GM08714 (cell line): ENCODE results near the gene LGR4.
A peak's percentile ranks its signal among the peaks of the same experiment; 100 is the strongest.
"Not testable (repeated sequence)": the region's sequence is repeated elsewhere in the genome, so short reads cannot be mapped to it uniquely, and the experiment has no call there.

ENCODE experiments used
- H3K4me3 ChIP-seq: fragments of 200-500 bp; sonication (Bioruptor generic); 2 replicates; pipeline ENCODE4 v1.5.1; 2014; ENCODE audit warnings: mild to moderate bottlenecking, low read length, inconsistent platforms
- ZNF274 ChIP-seq: IDR thresholded peaks from 2 replicates; pipeline ENCODE4 v1.6.1; 2012; ENCODE audit warnings: mild to moderate bottlenecking, low read depth, low read length

Gene LGR4, protein sequence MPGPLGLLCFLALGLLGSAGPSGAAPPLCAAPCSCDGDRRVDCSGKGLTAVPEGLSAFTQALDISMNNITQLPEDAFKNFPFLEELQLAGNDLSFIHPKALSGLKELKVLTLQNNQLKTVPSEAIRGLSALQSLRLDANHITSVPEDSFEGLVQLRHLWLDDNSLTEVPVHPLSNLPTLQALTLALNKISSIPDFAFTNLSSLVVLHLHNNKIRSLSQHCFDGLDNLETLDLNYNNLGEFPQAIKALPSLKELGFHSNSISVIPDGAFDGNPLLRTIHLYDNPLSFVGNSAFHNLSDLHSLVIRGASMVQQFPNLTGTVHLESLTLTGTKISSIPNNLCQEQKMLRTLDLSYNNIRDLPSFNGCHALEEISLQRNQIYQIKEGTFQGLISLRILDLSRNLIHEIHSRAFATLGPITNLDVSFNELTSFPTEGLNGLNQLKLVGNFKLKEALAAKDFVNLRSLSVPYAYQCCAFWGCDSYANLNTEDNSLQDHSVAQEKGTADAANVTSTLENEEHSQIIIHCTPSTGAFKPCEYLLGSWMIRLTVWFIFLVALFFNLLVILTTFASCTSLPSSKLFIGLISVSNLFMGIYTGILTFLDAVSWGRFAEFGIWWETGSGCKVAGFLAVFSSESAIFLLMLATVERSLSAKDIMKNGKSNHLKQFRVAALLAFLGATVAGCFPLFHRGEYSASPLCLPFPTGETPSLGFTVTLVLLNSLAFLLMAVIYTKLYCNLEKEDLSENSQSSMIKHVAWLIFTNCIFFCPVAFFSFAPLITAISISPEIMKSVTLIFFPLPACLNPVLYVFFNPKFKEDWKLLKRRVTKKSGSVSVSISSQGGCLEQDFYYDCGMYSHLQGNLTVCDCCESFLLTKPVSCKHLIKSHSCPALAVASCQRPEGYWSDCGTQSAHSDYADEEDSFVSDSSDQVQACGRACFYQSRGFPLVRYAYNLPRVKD

DNA sequence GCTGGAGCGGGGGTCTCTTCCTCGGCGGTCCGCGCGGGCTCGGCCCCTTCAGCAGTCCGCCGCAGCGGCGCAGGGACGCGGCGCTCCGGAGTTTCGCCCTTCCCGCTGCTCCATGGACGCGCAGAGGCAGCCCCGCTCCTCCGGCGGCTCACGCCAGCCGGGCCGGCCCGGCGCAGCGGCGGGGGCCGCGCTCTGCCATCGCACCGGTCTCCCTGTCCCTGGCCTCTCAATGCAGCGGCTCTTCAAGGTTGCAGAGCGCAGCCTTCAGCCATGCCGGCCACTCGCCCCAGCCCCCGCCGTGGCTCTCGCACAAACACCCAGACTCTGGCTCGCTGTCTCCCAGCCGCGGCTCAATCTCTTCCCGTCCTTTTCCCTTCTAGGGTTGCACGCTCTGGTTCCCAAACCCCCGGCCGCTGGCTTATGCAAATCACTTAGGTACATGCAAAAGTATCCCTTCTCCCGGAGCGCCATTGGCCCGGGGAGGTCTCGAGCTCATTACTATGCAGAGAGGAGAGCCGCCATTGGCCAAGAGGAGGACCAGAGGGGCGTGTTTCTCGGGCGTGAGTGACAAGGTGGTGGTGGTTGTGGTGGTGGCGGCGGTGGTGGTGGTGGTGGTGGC lies at the start of gene LGR4:
Gene LGR4, minus strand, starts transcription at position 393 of the 619 bp plus-strand sequence. CDS start 488 bp downstream, outside the sequence.
- H3K4me3 ChIP-seq, result peak within 1 kb of the TSS; percentile 61
- TF ChIP-seq ZNF274, result no peak

DNA sequence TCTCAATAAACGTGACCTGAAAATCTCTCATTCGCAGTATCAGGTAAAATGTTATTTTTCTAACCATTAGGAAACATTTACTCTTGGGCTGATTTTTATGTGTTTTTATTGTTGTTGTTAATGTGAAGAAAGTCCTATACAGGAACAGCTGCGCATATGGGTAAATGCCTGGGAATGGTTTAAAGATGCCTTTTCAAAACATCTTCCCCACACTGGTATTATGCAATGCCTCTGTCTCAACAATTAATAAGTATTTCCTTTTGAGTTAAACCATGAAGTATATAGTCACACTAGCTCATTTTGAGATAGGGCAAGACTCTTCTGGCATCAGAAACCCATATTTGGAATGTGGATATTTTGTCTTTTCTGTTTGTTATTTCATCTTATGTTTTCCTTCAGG lies 47.6 kb upstream of the LGR4 start:
- no peak for TF ChIP-seq ZNF274

DNA sequence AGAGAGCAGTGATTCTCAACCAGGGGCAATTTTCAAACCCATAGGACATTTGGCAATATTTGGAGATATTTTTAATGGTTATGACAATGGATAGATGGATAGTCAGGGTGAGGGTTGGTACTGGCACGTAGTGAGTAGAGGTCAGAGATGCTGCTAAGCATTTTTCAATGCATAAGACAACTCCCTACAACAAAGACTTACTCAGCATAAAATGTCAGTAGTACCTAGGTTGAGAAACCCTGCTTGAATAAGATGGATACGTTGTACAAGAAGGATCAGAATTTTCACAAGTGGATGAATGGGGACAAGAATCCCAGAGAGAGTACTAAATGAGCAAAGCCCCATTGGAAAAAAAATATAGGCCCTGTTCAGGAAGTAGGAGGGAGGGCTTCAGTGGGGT lies 45.9 kb upstream of the LGR4 start:
- no peak for TF ChIP-seq ZNF274
- no peak overlapping the region for H3K4me3 ChIP-seq

More for the DNA sequence above, 47.6 kb upstream of the LGR4 start:
- H3K4me3 ChIP-seq, result no peak overlapping the region

DNA sequence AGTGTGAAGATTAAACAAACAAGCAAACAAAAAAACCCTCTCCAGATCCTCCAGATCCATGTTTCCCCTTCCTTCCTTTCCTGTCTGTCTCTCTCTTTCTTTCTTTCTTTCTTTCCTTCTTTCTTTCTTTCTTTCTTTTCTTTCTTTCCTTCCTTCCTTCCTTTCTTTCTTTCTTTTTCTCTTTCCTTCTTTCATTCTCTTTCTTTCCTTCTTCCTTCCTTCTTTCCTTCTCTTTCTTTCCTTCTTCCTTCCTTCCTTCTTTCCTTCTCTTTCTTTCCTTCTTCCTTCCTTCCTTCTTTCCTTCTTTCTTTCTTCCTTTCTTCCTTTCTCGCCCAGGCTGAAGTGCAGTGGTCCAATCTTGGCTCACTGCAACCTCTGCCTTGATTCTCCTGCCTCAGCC lies 44.9 kb upstream of the LGR4 start:
- not testable (repeated sequence) for H3K4me3 ChIP-seq

DNA sequence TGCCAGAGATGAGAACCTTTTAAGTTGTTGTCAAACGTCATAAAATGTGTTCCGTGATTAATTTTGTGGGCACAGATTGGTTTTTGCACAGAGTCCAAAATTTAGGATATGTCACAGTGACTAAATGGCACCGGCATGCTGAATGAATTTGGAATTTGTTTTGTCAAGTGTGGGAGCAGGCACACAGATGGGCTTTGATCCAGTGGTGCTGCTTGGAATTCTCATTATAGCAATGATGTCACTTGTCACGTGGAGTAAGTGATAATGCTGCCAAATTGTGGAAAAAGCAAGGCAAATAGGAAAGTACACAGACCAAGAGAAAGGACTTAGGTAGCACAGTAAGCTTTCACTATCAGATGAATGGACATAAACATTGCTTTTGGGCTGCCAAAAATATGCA lies 42.0 kb upstream of the LGR4 start:
- no peak overlapping the region for H3K4me3 ChIP-seq
- no peak for TF ChIP-seq ZNF274

DNA sequence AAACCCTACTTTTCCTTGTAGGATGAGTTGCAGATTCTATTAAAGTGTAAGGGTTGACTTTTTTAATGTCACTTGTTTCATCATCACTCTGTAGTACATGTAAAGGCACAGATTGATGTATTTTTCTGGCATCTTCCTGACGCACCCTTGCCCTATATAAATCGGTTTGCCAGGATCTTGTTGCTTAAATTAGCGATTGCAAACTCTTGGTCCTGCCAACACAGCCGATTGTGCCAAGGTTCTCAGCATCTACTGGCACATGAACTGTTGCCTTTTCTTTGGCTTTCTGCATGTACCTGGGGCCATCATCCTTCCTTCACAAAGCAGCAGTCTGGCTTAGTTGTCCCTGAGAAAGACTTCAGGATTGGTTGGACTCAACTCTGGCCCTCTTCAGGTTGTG lies 41.5 kb upstream of the LGR4 start:
- no peak for TF ChIP-seq ZNF274
- no peak overlapping the region for H3K4me3 ChIP-seq

DNA sequence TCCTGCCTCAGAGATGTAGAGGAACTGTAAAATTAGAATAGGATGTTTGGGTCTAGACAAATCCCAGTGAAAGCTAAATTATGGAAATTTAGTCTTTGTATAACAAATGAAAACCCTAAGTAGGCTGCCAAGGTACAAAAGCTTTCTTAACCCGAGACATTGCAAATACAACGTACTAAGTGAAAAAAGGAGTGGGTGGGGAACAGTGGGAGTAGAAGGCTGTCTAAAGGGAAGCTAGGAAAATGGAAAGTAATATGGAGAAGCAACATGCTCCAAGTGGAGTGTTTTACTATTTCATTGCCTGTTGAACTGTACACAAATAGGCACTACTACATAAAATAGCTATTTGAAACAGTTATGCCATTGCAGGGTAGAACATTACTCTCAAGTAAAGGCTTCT lies 40.8 kb upstream of the LGR4 start:
- TF ChIP-seq ZNF274, result no peak
- H3K4me3 ChIP-seq, result no peak overlapping the region

DNA sequence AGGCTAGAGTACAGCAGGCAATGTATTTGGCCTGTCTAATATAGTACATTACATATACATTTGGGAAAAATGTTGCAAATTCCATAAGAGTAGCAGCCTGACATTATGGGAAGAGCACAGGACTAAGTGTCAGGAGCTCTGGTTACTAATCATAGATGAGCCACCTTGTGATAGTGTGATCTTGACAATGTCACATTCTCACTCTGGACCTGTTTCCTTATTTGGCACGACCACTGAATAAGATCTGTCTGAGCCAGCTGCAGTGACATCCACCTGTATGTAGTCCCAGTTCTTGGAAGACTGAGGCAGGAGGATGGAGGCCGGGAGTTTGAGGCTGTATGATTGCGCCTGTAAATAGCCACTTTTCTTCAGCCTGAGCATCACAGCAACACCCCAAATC lies 39.6 kb upstream of the LGR4 start:
- no peak for TF ChIP-seq ZNF274
- no peak overlapping the region for H3K4me3 ChIP-seq

DNA sequence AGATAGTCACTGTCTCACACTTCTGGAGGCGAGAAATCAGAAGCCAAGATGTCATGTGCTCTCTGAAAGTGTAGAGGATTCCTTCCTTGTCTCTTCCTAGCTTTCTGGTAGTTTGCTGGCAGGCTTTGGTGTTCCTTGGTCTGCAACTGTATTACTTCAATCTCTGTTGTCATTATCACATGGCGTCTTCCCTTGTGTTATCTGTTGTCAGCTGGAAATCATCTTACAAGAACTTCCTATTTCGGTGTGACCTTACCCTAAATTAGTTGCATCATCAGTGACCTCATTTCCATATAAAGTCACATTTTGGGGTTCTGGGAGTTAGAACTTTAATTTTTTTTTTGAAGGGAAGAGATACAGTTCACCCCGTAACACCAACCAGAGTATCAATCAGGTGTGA lies 37.3 kb upstream of the LGR4 start:
- TF ChIP-seq ZNF274, result no peak
- no peak overlapping the region for H3K4me3 ChIP-seq

DNA sequence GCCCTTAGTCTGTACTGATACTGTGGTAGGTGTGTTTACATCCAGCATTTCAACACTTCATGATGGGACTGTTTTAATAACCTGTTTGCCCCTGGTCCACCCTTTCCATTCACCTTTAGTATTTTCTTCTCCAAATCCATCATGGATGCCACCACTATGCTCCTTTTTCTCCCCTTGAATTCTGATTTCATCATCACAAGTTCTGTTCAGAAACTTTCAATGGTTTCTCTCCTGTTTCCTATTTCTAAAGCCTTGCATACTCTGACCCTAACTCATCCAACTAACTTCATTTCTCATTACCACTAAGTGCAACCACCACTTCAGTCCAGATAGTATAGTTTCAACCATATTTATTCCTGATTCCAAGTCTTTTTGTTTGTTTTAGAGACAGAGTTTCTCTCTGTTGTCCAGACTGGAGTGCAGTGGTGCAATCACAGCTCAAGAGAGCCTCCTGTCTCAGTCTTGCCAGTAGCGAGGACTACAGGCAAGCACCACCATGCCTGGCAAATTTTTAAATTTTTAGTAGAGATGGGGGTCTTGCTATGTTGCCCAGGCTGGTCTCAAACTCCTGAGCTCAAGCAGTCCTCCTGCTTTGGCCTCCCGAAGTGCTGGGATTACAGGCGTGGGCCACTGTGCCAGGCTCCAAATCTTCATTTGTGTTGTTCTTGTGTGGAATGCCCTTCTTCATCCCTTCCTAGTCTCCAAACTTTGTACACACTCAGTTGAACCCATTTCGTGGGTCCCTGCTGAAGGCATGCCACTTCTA lies 35.1 kb upstream of the LGR4 start:
- no peak for TF ChIP-seq ZNF274
- H3K4me3 ChIP-seq, result peak overlapping the region; percentile 96; the same call in 1 of the 2 replicates

DNA sequence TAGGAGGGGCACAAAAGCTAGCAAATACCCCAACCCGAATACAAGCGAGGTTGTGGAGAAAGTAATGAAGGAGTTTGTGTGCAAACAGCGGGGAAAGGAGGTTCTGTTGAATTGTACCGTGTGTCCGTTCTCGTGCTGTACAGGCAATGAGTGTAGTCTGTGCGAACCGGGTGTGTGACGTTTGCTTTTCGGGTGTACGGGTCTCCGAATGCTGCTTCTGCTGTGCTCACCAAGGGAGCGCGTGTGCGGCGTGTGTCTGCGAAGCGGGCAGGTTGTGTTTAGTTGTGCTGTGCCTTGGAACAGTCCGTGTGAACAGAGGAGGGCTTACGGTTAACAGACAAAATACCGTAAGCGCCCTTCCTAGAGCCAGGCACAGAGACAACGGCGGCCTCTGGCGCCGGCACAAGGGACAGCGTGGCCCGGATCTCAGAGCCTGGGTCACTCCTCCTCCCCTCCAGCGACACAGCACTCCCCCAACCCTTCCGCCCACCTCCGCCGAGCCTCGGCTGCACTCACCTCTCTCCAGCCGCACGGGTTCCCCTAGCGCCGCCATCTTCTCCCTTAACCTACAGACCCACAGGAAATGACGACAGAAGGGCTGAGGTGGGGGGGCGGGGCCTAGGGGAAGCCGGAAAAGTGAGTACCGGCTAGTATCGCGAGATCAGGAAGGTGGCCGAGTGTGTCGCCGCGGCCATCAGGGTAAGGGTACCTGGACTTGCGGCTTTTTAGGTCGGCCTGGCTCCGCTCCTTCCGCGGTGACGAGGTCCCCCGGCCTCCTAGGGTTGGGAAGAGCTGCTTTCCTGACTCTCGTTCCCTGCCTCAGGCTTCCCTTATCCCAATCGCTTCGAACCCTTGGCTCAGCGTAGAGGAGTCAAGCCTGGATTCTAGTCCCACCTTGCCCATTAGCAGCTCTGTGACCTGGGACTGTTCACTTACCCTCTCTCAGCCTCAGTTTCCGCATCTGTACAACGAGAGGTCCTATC lies 33.9 kb upstream of the LGR4 start, which contains the start of gene LIN7C:
Gene LIN7C, minus strand, starts transcription at position 570 of the 983 bp plus-strand sequence. Its CDS starts 17 bp downstream, at position 553.
- no peak for TF ChIP-seq ZNF274

DNA sequence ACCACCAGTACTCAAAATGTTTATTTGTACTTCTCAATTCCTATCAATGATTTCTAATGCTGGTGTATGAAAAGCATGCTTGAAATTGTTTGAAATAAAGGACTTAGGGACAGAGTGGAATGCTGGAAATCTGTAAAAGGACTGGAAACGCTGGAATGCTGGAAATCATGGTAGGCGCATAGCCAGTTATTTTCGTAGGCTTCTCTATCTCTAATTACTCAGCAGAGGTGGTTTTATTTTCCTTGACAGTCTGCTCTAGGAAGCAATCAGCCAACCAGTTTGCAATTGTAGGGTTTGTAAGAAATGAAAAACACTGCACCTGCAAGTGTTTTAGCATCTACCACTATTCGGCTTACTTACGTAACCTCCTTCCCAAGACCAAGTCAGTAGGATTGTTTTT lies 33.2 kb upstream of the LGR4 start:
- no peak for TF ChIP-seq ZNF274
- H3K4me3 ChIP-seq, result peak overlapping the region; percentile 96

More for the DNA sequence above, 33.9 kb upstream of the LGR4 start, which contains the start of gene LIN7C:
- peak within 1 kb of the TSS; percentile 96 for H3K4me3 ChIP-seq
